Kidney (tissue), 22 donors: ENCODE results near the gene KRT6A. TPM values are rescaled to one million over a fixed set of nuclear protein-coding genes. Genes with fewer than 3 reads are reported as not detected.

Experiments
- DNase-seq, 5 donors: peaks; one replicate each; pipeline ENCODE4 v3.0.0-alpha.2; 2013 to 2020
- FAIRE-seq: peaks from 2 replicates; lab custom pipeline; 2012; peaks lifted over from hg19 to GRCh38; lab: Jason Lieb, UNC
- H3K27ac ChIP-seq, 2 donors: one replicate each; pipeline ENCODE4 v1.7.0; 2013; ENCODE audit warnings: low read depth in 2 of 2, low read length in 2 of 2, inconsistent platforms in 1 of 2
- H3K27me3 ChIP-seq: one replicate; pipeline ENCODE4 v1.7.1; 2013; ENCODE audit warnings: low read length, inconsistent platforms; ENCODE audit not compliant: control insufficient read depth, insufficient read depth
- H3K36me3 ChIP-seq, 3 donors: one replicate each; pipeline versions ENCODE4 v1.7.0 to v1.7.1; 2013; ENCODE audit warnings: low read length in 3 of 3, control low read depth in 1 of 3, inconsistent platforms in 1 of 3; ENCODE audit not compliant: insufficient read depth in 3 of 3, control insufficient read depth in 2 of 3
- H3K4me1 ChIP-seq, 3 donors: one replicate each; pipeline versions ENCODE4 v1.7.0 to v1.7.1; 2013; ENCODE audit warnings: low read length in 3 of 3, inconsistent platforms in 1 of 3, low read depth in 1 of 3; ENCODE audit not compliant: control insufficient read depth in 2 of 3, insufficient read depth in 2 of 3
- H3K4me3 ChIP-seq, 3 donors: one replicate each; pipeline versions ENCODE4 v1.7.0 to v1.8.1; 2013; ENCODE audit warnings: low read length in 3 of 3, control low read depth in 1 of 3, inconsistent platforms in 1 of 3
- H3K9ac ChIP-seq, 3 donors: one replicate each; pipeline versions ENCODE4 v1.7.0 to v1.7.1; 2013; ENCODE audit warnings: low read length in 3 of 3, control low read depth in 1 of 3, inconsistent platforms in 1 of 3
- H3K9me3 ChIP-seq, 3 donors: one replicate each; pipeline versions ENCODE4 v1.7.0 to v1.7.1; 2013; ENCODE audit warnings: low read length in 3 of 3, control low read depth in 1 of 3, inconsistent platforms in 1 of 3; ENCODE audit not compliant: control insufficient read depth in 2 of 3, insufficient read depth in 1 of 3
- CTCF ChIP-seq: IDR thresholded peaks from 3 replicates; pipeline ENCODE4 v1.5.1; 2012; ENCODE audit warnings: mild to moderate bottlenecking, moderate library complexity, borderline replicate concordance; ENCODE audit not compliant: insufficient read depth; ENCODE audit errors: extremely low read depth
- intact Hi-C: fragments of 100-400 bp; cut with DNase I; formaldehyde crosslinking; loops from one replicate; pipeline ENCODE4 v1.11.1; 2022
- long read RNA-seq, 10 donors: library from polyadenylated mRNA in 1 of 10; unstranded in 1 of 10; transcript quantifications; one replicate each; pipeline ENCODE4 v2.0.0 and lab custom pipeline, GENCODE V29; 2021 to 2026
- polyA plus RNA-seq: library from polyadenylated mRNA; stranded (reverse); fragments of 350-450 nt; fragmentation: Illumina TruSeq; extraction: RNeasy Lipid Tissue Mini Kit (QIAGEN cat#74804); gene quantifications from one replicate; pipeline ENCODE4 v1.2.3, GENCODE V29; 2014; ENCODE audit warnings: low read depth, low replicate concordance; ENCODE audit not compliant: insufficient read depth
- total RNA-seq: library from RNA; stranded (reverse); fragmentation: NEBNext Ultra II Directional; extraction: Animal tissue kit (Norgen Biotek cat#: 25700); gene quantifications from one replicate; pipeline ENCODE4 v1.2.1, GENCODE V29; 2021
- donor health status: control.
- donor health status: control.
- donor health status: control.
- donor health status: control.
- donor health status: control.
- donor health status: DM: yes; HTN: yes; CAD: no.
- donor health status: Normal renal cell carcinoma (clear cell type).

KRT6A gene
- total RNA-seq (not detected), polyA plus RNA-seq (not detected)
- long read RNA-seq, donor 1 = 0 reads
- long read RNA-seq, donor 2 = 0 reads
- long read RNA-seq, donor 3 = 0 reads
- long read RNA-seq, donor 4 = 0 reads
- long read RNA-seq, donor 5 = 0 reads
- long read RNA-seq, donor 6 = 0 reads
- long read RNA-seq, donor 7 = 0 reads
- long read RNA-seq, donor 8 = 0 reads
- long read RNA-seq, donor 9 = 0 reads
- long read RNA-seq, donor 10 = 0 reads

DNA sequence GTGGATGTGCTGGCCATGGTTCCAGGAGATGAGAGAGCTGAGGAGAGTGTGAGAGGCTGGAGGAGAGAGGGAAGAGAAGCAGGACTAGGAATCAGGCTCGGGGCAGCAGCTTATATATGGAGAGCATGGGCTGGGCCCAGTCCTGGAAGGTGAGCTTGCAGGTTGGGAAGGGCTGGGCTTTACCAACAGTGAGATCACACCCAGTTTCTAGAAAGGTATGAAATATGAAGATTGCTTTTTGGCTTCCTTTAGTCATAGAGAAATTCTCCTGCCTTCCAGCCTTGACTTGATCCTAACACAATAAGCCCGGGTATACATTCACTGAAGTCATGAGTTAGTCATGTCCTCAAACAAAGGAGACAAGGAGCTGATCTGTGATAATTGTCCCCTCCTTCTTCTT, at the start of gene KRT6A:
TSS of gene KRT6A (minus strand) at position 86 of the 400 bp plus-strand sequence. CDS start at position 17, 69 bp downstream.
- intact Hi-C loops = no loop called here

DNA sequence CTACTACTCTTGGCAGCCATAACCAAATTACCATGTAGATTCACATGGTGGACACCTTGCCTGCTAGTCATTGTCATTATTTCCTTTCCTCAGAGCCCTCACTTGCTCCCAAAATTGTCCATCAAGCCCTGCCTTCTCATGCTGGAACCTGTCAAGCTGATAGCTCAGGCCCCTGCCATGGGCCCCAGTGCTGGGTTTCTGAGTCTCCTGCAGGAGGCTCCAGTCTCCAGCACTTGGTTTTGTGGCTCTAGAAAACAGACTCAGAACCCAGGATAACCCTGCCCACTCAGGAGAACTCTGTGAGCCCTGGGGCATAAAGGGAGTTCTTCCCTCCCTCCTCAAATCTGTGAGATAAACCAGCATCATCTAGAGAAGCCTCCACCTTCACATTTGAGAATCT, 49.1 kb upstream of the KRT6A start:
- Histone ChIP-seq H3K27ac (no peak overlapping the region), H3K4me3 (no peak overlapping the region), H3K4me1 (no peaks in the 10 kb centered on the region), H3K9me3 (no peaks in the 10 kb centered on the region), H3K9ac (no peak overlapping the region), H3K36me3 (no peaks in the 10 kb centered on the region), H3K27me3 (no peaks in the 10 kb centered on the region)
- FAIRE-seq = no peak
- TF ChIP-seq CTCF = no peak
- intact Hi-C loops = no loop called here
- DNase-seq = no peak

More for the DNA sequence above, at the start of gene KRT6A:
- no peaks in the 10 kb centered on the region for H3K4me1 ChIP-seq
- no peaks in the 10 kb centered on the region for H3K36me3 ChIP-seq
- TF ChIP-seq CTCF = no peak
- DNase-seq = no peak
- no peak within 1 kb of the TSS for H3K9ac ChIP-seq
- H3K27ac ChIP-seq = no peak within 1 kb of the TSS
- H3K4me3 ChIP-seq = no peak within 1 kb of the TSS
- FAIRE-seq = no peak
- H3K27me3 ChIP-seq = no peaks in the 10 kb centered on the region
- H3K9me3 ChIP-seq = no peaks in the 10 kb centered on the region

- DNase-seq = no peak
- FAIRE-seq = no peak
- no peak for TF ChIP-seq CTCF
These were observed 48.7 kb upstream of the KRT6A start for GRCh38 chr12:52541709-52542108.

More at GRCh38 chr12:52541709-52542108, 48.7 kb upstream of the KRT6A start:
- Histone ChIP-seq H3K9ac (no peak overlapping the region), H3K27ac (no peak overlapping the region), H3K4me1 (no peaks in the 10 kb centered on the region), H3K27me3 (no peaks in the 10 kb centered on the region), H3K4me3 (no peak overlapping the region), H3K36me3 (no peaks in the 10 kb centered on the region), H3K9me3 (no peaks in the 10 kb centered on the region)
- intact Hi-C loops = no loop called here
